Liver (tissue), 9 donors: ENCODE data around the gene PTPRN2. TPM values are rescaled to one million over a fixed set of nuclear protein-coding genes. Genes with fewer than 3 reads are reported as not detected.

Experiments used
- DNase-seq: peaks from one replicate; pipeline ENCODE4 v3.0.0-alpha.2; 2017; ENCODE audit warnings: low spot score
- H3K27ac ChIP-seq, 2 donors: one replicate each; pipeline ENCODE4 v1.7.0; 2013; ENCODE audit warnings: inconsistent platforms in 2 of 2, low read length in 2 of 2, control low read depth in 1 of 2, low read depth in 1 of 2, mild to moderate bottlenecking in 1 of 2
- H3K27me3 ChIP-seq, 4 donors: one replicate each; pipeline versions ENCODE4 v1.6.1 to v1.7.0; 2013; ENCODE audit warnings: low read length in 3 of 4, inconsistent platforms in 1 of 4, mild to moderate bottlenecking in 1 of 4, moderate library complexity in 1 of 4; ENCODE audit not compliant: control insufficient read depth in 4 of 4, insufficient read depth in 4 of 4
- H3K36me3 ChIP-seq, 4 donors: one replicate each; pipeline versions ENCODE4 v1.6.1 to v1.7.0; 2013; ENCODE audit warnings: low read length in 3 of 4, mild to moderate bottlenecking in 3 of 4, low read depth in 1 of 4, moderate library complexity in 1 of 4; ENCODE audit not compliant: control insufficient read depth in 4 of 4, insufficient read depth in 3 of 4
- H3K4me1 ChIP-seq, 4 donors: one replicate each; pipeline versions ENCODE4 v1.6.1 to v1.7.0; 2013; ENCODE audit warnings: low read length in 3 of 4, mild to moderate bottlenecking in 3 of 4, moderate library complexity in 1 of 4; ENCODE audit not compliant: control insufficient read depth in 4 of 4, insufficient read depth in 4 of 4
- H3K4me3 ChIP-seq, 3 donors: one replicate each; pipeline versions ENCODE4 v1.6.1 to v1.7.0; 2013; ENCODE audit warnings: low read length in 3 of 3, control low read depth in 1 of 3, low read depth in 1 of 3, mild to moderate bottlenecking in 1 of 3
- H3K9ac ChIP-seq, 2 donors: one replicate each; pipeline ENCODE4 v1.7.0; 2013; ENCODE audit warnings: low read length in 2 of 2, mild to moderate bottlenecking in 2 of 2, moderate library complexity in 2 of 2, control low read depth in 1 of 2, low read depth in 1 of 2
- H3K9me3 ChIP-seq, 4 donors: one replicate each; pipeline versions ENCODE4 v1.6.1 to v1.7.0; 2013; ENCODE audit warnings: low read length in 3 of 4; ENCODE audit not compliant: control insufficient read depth in 4 of 4
- EGR1 ChIP-seq, 2 donors: IDR thresholded peaks; 2 replicates each; pipeline ENCODE4 v1.6.1; 2016 to 2018; ENCODE audit warnings: antibody characterized with exemption in 2 of 2, low read depth in 2 of 2
- FOXA1 ChIP-seq: IDR thresholded peaks from 2 replicates; pipeline ENCODE4 v1.6.1; 2016; ENCODE audit warnings: antibody characterized with exemption
- FOXA2 ChIP-seq: IDR thresholded peaks from 2 replicates; pipeline ENCODE4 v1.6.1; 2016; ENCODE audit warnings: antibody characterized with exemption
- GABPA ChIP-seq, 2 donors: IDR thresholded peaks in 1 of 2; conservative IDR thresholded peaks in 1 of 2; 2 replicates each; pipeline ENCODE4 v1.6.1; 2016; ENCODE audit warnings: antibody characterized with exemption in 2 of 2, mild to moderate bottlenecking in 1 of 2, moderate library complexity in 1 of 2
- HNF4A ChIP-seq, 2 donors: conservative IDR thresholded peaks; 2 replicates each; pipeline ENCODE4 v1.6.1; 2016; ENCODE audit warnings: antibody characterized with exemption in 2 of 2, mild to moderate bottlenecking in 2 of 2
- HNF4G ChIP-seq: IDR thresholded peaks from 2 replicates; pipeline ENCODE4 v1.6.1; 2016; ENCODE audit warnings: antibody characterized with exemption
- JUND ChIP-seq, 2 donors: IDR thresholded peaks; 2 replicates each; pipeline ENCODE4 v1.6.1; 2016; ENCODE audit warnings: antibody characterized with exemption in 2 of 2
- NR2F2 ChIP-seq: IDR thresholded peaks from 2 replicates; pipeline ENCODE4 v1.6.1; 2016; ENCODE audit warnings: antibody characterized with exemption
- RAD21 ChIP-seq, 2 donors: IDR thresholded peaks; 2 replicates each; pipeline ENCODE4 v1.6.1; 2016; ENCODE audit warnings: antibody characterized with exemption in 2 of 2, mild to moderate bottlenecking in 2 of 2
- RXRA ChIP-seq, 2 donors: IDR thresholded peaks; 2 replicates each; pipeline ENCODE4 v1.6.1; 2017 to 2018; ENCODE audit warnings: antibody characterized with exemption in 2 of 2, mild to moderate bottlenecking in 1 of 2
- TAF1 ChIP-seq: conservative IDR thresholded peaks from 2 replicates; pipeline ENCODE4 v1.6.1; 2016; ENCODE audit warnings: antibody characterized with exemption, mild to moderate bottlenecking
- YY1 ChIP-seq: IDR thresholded peaks from 2 replicates; pipeline ENCODE4 v1.6.1; 2016; ENCODE audit warnings: antibody characterized with exemption, mild to moderate bottlenecking
- WGBS: extraction: QIAGEN DNeasy Blood & Tissue Kit; methylation state at CpG from one replicate; pipeline ENCODE4 v1.1.7; 2013; 5-methylcytosine and 5-hydroxymethylcytosine counted together
- polyA plus RNA-seq, 2 donors: library from polyadenylated mRNA; stranded (reverse) in 1 of 2; unstranded in 1 of 2; fragments of 200-250 nt in 1 of 2; fragments of >200 nt in 1 of 2; fragmentation: Nextera tagmentation in 1 of 2; extraction: Ambion mirVana in 1 of 2; gene quantifications; one replicate each; pipeline versions ENCODE4 v1.2.1 to v1.2.3, GENCODE V29; 2013 to 2015
- total RNA-seq, 2 donors: library from RNA; depleted of rRNA; stranded (reverse); fragments of >200 nt; gene quantifications; one replicate each; pipeline ENCODE4 v1.2.3, GENCODE V29; 2014
- TF ChIP-seq, protein P1 (sequence below): IDR thresholded peaks from 2 replicates; pipeline ENCODE4 v1.6.1; 2016; ENCODE audit warnings: antibody characterized with exemption, mild to moderate bottlenecking
- TF ChIP-seq, protein P2 (sequence below): IDR thresholded peaks from 2 replicates; pipeline ENCODE4 v1.6.1; 2016; ENCODE audit warnings: antibody characterized with exemption
- TF ChIP-seq, protein P3 (sequence below): fragments of 150-350 bp; IDR thresholded peaks from 2 replicates; pipeline ENCODE4 v1.5.1; 2017; ENCODE audit warnings: improper control_type of control experiment, low read depth, low read length; ENCODE audit not compliant: missing input control
- TF ChIP-seq, protein P4 (sequence below): IDR thresholded peaks from 2 replicates; pipeline ENCODE4 v1.6.1; 2016; ENCODE audit warnings: antibody characterized with exemption
- TF ChIP-seq, protein P5 (sequence below): IDR thresholded peaks from 2 replicates; pipeline ENCODE4 v1.6.1; 2016; ENCODE audit warnings: antibody characterized with exemption
- donor health status: healthy.
- donor health status: healthy.
- donor health status: healthy.
- donor health status: healthy.
- donor health status: healthy.

PTPRN2 gene
- total and polyA plus RNA-seq, 4 donors: 0.75 to 1.9 (median 1.1) TPM

DNA sequence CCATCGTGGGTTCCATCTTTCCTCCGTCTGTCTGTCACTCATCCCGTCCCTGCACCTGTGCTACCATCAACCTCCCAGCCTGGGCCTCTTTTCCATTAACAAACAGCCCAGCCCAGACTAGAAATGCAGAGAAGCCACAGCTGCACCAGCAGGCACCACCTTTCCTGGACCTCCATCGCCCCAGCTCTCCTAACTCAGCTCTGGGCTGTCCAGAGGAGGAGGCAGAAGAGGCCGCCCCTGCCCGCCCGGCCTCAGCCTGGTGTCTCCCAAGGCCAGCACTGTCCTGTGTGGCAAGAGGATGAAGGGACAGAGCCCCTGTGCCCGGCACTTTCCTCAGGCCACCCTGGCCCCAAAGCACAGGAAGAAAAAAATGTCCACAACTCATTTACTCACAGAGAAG, 225.6 kb downstream of the PTPRN2 start:
- no peak overlapping the region for H3K4me3 ChIP-seq
- no peaks in the 10 kb centered on the region for H3K4me1 ChIP-seq
- H3K9ac ChIP-seq: no peak overlapping the region
- TF ChIP-seq HNF4G (no peak), TAF1 (no peak), YY1 (no peak), GABPA (IDR thresholded peaks at IDR 0.05 in 1 of 2, conservative IDR thresholded peaks at IDR 0.05 in 1 of 2) (no peak), RAD21 (IDR thresholded peaks at IDR 0.05) (no peak), EGR1 (IDR thresholded peaks at IDR 0.05; ENCODE audit: low read depth in 2 of 2) (no peak)
- TF ChIP-seq, protein P1, sequence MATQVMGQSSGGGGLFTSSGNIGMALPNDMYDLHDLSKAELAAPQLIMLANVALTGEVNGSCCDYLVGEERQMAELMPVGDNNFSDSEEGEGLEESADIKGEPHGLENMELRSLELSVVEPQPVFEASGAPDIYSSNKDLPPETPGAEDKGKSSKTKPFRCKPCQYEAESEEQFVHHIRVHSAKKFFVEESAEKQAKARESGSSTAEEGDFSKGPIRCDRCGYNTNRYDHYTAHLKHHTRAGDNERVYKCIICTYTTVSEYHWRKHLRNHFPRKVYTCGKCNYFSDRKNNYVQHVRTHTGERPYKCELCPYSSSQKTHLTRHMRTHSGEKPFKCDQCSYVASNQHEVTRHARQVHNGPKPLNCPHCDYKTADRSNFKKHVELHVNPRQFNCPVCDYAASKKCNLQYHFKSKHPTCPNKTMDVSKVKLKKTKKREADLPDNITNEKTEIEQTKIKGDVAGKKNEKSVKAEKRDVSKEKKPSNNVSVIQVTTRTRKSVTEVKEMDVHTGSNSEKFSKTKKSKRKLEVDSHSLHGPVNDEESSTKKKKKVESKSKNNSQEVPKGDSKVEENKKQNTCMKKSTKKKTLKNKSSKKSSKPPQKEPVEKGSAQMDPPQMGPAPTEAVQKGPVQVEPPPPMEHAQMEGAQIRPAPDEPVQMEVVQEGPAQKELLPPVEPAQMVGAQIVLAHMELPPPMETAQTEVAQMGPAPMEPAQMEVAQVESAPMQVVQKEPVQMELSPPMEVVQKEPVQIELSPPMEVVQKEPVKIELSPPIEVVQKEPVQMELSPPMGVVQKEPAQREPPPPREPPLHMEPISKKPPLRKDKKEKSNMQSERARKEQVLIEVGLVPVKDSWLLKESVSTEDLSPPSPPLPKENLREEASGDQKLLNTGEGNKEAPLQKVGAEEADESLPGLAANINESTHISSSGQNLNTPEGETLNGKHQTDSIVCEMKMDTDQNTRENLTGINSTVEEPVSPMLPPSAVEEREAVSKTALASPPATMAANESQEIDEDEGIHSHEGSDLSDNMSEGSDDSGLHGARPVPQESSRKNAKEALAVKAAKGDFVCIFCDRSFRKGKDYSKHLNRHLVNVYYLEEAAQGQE: no peak
- TF ChIP-seq, protein P2, sequence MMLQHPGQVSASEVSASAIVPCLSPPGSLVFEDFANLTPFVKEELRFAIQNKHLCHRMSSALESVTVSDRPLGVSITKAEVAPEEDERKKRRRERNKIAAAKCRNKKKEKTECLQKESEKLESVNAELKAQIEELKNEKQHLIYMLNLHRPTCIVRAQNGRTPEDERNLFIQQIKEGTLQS: no peak
- TF ChIP-seq, protein P3, sequence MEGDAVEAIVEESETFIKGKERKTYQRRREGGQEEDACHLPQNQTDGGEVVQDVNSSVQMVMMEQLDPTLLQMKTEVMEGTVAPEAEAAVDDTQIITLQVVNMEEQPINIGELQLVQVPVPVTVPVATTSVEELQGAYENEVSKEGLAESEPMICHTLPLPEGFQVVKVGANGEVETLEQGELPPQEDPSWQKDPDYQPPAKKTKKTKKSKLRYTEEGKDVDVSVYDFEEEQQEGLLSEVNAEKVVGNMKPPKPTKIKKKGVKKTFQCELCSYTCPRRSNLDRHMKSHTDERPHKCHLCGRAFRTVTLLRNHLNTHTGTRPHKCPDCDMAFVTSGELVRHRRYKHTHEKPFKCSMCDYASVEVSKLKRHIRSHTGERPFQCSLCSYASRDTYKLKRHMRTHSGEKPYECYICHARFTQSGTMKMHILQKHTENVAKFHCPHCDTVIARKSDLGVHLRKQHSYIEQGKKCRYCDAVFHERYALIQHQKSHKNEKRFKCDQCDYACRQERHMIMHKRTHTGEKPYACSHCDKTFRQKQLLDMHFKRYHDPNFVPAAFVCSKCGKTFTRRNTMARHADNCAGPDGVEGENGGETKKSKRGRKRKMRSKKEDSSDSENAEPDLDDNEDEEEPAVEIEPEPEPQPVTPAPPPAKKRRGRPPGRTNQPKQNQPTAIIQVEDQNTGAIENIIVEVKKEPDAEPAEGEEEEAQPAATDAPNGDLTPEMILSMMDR: no peak
- TF ChIP-seq, protein P4, sequence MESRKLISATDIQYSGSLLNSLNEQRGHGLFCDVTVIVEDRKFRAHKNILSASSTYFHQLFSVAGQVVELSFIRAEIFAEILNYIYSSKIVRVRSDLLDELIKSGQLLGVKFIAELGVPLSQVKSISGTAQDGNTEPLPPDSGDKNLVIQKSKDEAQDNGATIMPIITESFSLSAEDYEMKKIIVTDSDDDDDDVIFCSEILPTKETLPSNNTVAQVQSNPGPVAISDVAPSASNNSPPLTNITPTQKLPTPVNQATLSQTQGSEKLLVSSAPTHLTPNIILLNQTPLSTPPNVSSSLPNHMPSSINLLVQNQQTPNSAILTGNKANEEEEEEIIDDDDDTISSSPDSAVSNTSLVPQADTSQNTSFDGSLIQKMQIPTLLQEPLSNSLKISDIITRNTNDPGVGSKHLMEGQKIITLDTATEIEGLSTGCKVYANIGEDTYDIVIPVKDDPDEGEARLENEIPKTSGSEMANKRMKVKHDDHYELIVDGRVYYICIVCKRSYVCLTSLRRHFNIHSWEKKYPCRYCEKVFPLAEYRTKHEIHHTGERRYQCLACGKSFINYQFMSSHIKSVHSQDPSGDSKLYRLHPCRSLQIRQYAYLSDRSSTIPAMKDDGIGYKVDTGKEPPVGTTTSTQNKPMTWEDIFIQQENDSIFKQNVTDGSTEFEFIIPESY: no peak
- TF ChIP-seq, protein P5, sequence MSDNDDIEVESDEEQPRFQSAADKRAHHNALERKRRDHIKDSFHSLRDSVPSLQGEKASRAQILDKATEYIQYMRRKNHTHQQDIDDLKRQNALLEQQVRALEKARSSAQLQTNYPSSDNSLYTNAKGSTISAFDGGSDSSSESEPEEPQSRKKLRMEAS: no peak
- H3K36me3 ChIP-seq: no peaks in the 10 kb centered on the region
- no peak overlapping the region for H3K27ac ChIP-seq
- DNase-seq: no peak
- peaks cover 0 to 2% (median 0%) of the 10 kb centered on the region in 4 donors for H3K27me3 ChIP-seq
- WGBS: 87% methylated on average over 8 of the region's 8 CpGs
- H3K9me3 ChIP-seq: no peaks in the 10 kb centered on the region

DNA sequence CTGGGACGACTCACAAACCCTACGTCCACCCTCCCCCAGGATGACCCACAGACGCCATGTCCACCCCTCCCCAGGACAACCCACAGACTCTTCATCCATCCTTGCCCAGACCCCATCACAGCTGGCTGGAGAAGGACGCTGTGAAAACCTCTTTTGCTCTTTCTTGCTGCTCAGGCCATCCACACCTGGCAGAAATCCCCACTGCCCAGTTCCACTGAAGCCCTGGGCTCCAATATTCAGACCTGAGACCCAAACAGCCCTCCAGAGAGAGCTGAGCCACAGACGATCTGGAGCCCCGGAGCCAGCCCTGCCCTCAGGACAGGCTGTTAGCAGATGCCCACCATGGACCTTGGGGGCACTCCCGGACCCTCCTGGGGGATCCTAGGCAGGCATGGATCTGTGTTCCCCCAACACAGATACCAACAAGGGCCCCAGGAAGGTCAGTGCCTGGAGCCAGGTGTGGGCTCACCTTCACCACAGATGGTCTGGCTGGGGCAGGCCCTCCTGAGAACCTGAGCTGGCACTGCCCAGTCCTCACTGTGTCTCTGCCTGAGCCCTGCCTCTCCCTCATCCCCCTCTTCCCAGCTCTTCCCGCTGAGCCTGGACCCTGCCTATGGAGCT, 226.2 kb downstream of the PTPRN2 start:
- DNase-seq: no peak
- Histone ChIP-seq H3K9ac (no peak overlapping the region), H3K4me3 (no peak overlapping the region), H3K9me3 (no peaks in the 10 kb centered on the region), H3K27me3 (no peaks in the 10 kb centered on the region), H3K36me3 (no peaks in the 10 kb centered on the region), H3K27ac (no peak overlapping the region), H3K4me1 (no peaks in the 10 kb centered on the region)
- WGBS: 80% methylated on average over 7 of the region's 8 CpGs
- TF ChIP-seq HNF4A (conservative IDR thresholded peaks at IDR 0.05) (no peak), FOXA2 (no peak), YY1 (no peak), TAF1 (no peak), RXRA (IDR thresholded peaks at IDR 0.05) (no peak), JUND (IDR thresholded peaks at IDR 0.05) (no peak), NR2F2 (no peak), HNF4G (no peak), FOXA1 (no peak), RAD21 (IDR thresholded peaks at IDR 0.05) (no peak)
- TF ChIP-seq, protein P5: no peak
- TF ChIP-seq, protein P1: no peak
